Testis (tissue), 3 donors: ENCODE data around the gene LRRC32. TPM values are rescaled to one million over a fixed set of nuclear protein-coding genes. Genes with fewer than 3 reads are reported as not detected.

ENCODE experiments used
- DNase-seq: peaks from one replicate; pipeline ENCODE4 v3.0.0-alpha.2; 2019
- H3K27ac ChIP-seq, 2 donors: fragments of 200-600 bp; sonication (generic); one replicate each; pipeline ENCODE4 v1.5.1; 2019
- H3K27me3 ChIP-seq: fragments of 200-600 bp; sonication (generic); one replicate; pipeline ENCODE4 v1.5.1; 2019
- H3K36me3 ChIP-seq: fragments of 200-600 bp; sonication (generic); one replicate; pipeline ENCODE4 v1.5.1; 2017; ENCODE audit warnings: low read depth; ENCODE audit errors: missing control alignments
- H3K4me1 ChIP-seq: fragments of 200-600 bp; sonication (generic); one replicate; pipeline ENCODE4 v1.5.1; 2019
- H3K4me3 ChIP-seq, 2 donors: fragments of 200-600 bp; sonication (generic); one replicate each; pipeline ENCODE4 v1.5.1; 2017 to 2019
- H3K9me3 ChIP-seq: fragments of 200-600 bp; sonication (generic); one replicate; pipeline ENCODE4 v1.5.1; 2017
- CTCF ChIP-seq, 3 experiments: fragments of 450-650 bp in 2 of 3; fragments of 200-600 bp in 1 of 3; sonication (generic) in 1 of 3; IDR thresholded peaks; one replicate each; pipeline ENCODE4 v1.5.1; 2016 to 2019; ENCODE audit warnings: antibody characterized with exemption in 3 of 3, mild to moderate bottlenecking in 2 of 3, moderate library complexity in 1 of 3
- POLR2A ChIP-seq: fragments of 450-650 bp; IDR thresholded peaks from one replicate; pipeline ENCODE4 v1.6.1; 2017; ENCODE audit warnings: antibody characterized with exemption, mild to moderate bottlenecking, moderate library complexity
- WGBS, 2 donors: methylation state at CpG; one replicate each; pipeline ENCODE4 v1.1.5; 2018; 5-methylcytosine and 5-hydroxymethylcytosine counted together
- intact Hi-C: fragments of 100-400 bp; cut with DNase I; formaldehyde crosslinking; loops from one replicate; pipeline ENCODE4 v1.15.1; 2023; ENCODE audit warnings: low total_unique reads
- polyA plus RNA-seq: library from polyadenylated mRNA; stranded (reverse); fragments of 350-450 nt; fragmentation: Illumina TruSeq; extraction: RNeasy Lipid Tissue Mini Kit (QIAGEN cat#74804); gene quantifications from one replicate; pipeline ENCODE4 v1.2.3, GENCODE V29; 2014; ENCODE audit warnings: low read depth, low replicate concordance; ENCODE audit not compliant: insufficient read depth
- total RNA-seq, 2 donors: library from RNA; depleted of rRNA; stranded (reverse); fragments of >200 nt; gene quantifications; one replicate each; pipeline ENCODE4 v1.2.3, GENCODE V29; 2016

Gene LRRC32
- total and polyA plus RNA-seq, 3 donors from 2014 or later = 6.5 to 20.5 (median 9.1) TPM

- no peaks in the 10 kb centered on the region for H3K36me3 ChIP-seq
- no peak for DNase-seq
Measured at GRCh38 chr11:76658231-76658630, 12.3 kb downstream of the LRRC32 start.

GRCh38 chr11:76657187-76658170, 13.1 kb downstream of the LRRC32 start:
- TF ChIP-seq POLR2A = no peak
- no peak for TF ChIP-seq CTCF (IDR thresholded peaks at IDR 0.05)
- WGBS, 2 donors = 88 to 89% methylated on average over 14 of the region's 14 CpGs

More at GRCh38 chr11:76658231-76658630, 12.3 kb downstream of the LRRC32 start:
- TF ChIP-seq POLR2A = no peak
- TF ChIP-seq CTCF (IDR thresholded peaks at IDR 0.05) = no peak
- Histone ChIP-seq H3K4me1 (peaks cover 18% of the 10 kb centered on the region), H3K27me3 (no peaks in the 10 kb centered on the region), H3K27ac (no peak overlapping the region), H3K9me3 (no peaks in the 10 kb centered on the region), H3K4me3 (no peak overlapping the region)
- 75 to 78% methylated on average over 3 of the region's 3 CpGs for WGBS, 2 donors
- intact Hi-C loops = no loop called here

GRCh38 chr11:76656571-76657081, 13.9 kb downstream of the LRRC32 start:
- H3K36me3 ChIP-seq = no peaks in the 10 kb centered on the region
- H3K9me3 ChIP-seq = no peaks in the 10 kb centered on the region
- 67 to 81% methylated on average over 7 of the region's 7 CpGs for WGBS, 2 donors
- no peak overlapping the region for H3K27ac ChIP-seq
- no peak for DNase-seq
- no peaks in the 10 kb centered on the region for H3K27me3 ChIP-seq
- TF ChIP-seq POLR2A (no peak), CTCF (IDR thresholded peaks at IDR 0.05) (no peak)
- H3K4me1 ChIP-seq = peaks cover 18% of the 10 kb centered on the region
- intact Hi-C loops = no loop called here
- no peak overlapping the region for H3K4me3 ChIP-seq

More at GRCh38 chr11:76657187-76658170, 13.1 kb downstream of the LRRC32 start:
- intact Hi-C loops = no loop called here
- Histone ChIP-seq H3K4me3 (no peak overlapping the region), H3K27ac (no peak overlapping the region), H3K9me3 (no peaks in the 10 kb centered on the region), H3K4me1 (peaks cover 18% of the 10 kb centered on the region), H3K27me3 (no peaks in the 10 kb centered on the region), H3K36me3 (no peaks in the 10 kb centered on the region)
- DNase-seq = no peak

- peaks cover 18% of the 10 kb centered on the region for H3K4me1 ChIP-seq
- intact Hi-C loops = no loop called here
- no peak for TF ChIP-seq POLR2A
- TF ChIP-seq CTCF (IDR thresholded peaks at IDR 0.05) = no peak
- H3K4me3 ChIP-seq = no peak overlapping the region
- H3K27me3 ChIP-seq = no peaks in the 10 kb centered on the region
- no peak for DNase-seq
- WGBS, 2 donors = 78 to 82% methylated on average over 7 to 8 of the region's 8 CpGs
- no peak overlapping the region for H3K27ac ChIP-seq
- H3K36me3 ChIP-seq = no peaks in the 10 kb centered on the region
- H3K9me3 ChIP-seq = no peaks in the 10 kb centered on the region
Measured at GRCh38 chr11:76656050-76656531, 14.5 kb downstream of the LRRC32 start.
